HUES64 (cell line): ENCODE data around the gene PPP1R11.
A peak's percentile ranks its signal among the peaks of the same experiment; 100 is the strongest.

ENCODE experiments used
- H3K27ac ChIP-seq: 2 replicates; pipeline ENCODE4 v1.7.0; 2013; ENCODE audit warnings: low read depth, low read length, inconsistent platforms
- H3K27me3 ChIP-seq: 2 replicates; pipeline ENCODE4 v1.6.1; 2013; ENCODE audit warnings: mild to moderate bottlenecking, low read length; ENCODE audit not compliant: insufficient read depth
- H3K36me3 ChIP-seq: 2 replicates; pipeline ENCODE4 v1.6.1; 2013; ENCODE audit warnings: mild to moderate bottlenecking, low read length; ENCODE audit not compliant: insufficient read depth
- H3K4me1 ChIP-seq: 2 replicates; pipeline ENCODE4 v1.6.1; 2013; ENCODE audit warnings: mild to moderate bottlenecking, low read length, moderate library complexity; ENCODE audit not compliant: insufficient read depth
- H3K4me3 ChIP-seq: 2 replicates; pipeline ENCODE4 v1.5.1; 2013; ENCODE audit warnings: mild to moderate bottlenecking, low read length, moderate library complexity
- H3K9ac ChIP-seq: 2 replicates; pipeline ENCODE4 v1.6.1; 2013; ENCODE audit warnings: mild to moderate bottlenecking, low read depth, low read length
- H3K9me3 ChIP-seq: 2 replicates; pipeline ENCODE4 v1.6.1; 2013; ENCODE audit warnings: low read depth, low read length; ENCODE audit not compliant: insufficient read depth
- WGBS: fragments of 150-250, 120-280 bp; methylation state at CpG from one replicate; pipeline ENCODE4 v1.1.7; 2013; ENCODE audit warnings: missing lambda C conversion rate; 5-methylcytosine and 5-hydroxymethylcytosine counted together

Gene PPP1R11

DNA sequence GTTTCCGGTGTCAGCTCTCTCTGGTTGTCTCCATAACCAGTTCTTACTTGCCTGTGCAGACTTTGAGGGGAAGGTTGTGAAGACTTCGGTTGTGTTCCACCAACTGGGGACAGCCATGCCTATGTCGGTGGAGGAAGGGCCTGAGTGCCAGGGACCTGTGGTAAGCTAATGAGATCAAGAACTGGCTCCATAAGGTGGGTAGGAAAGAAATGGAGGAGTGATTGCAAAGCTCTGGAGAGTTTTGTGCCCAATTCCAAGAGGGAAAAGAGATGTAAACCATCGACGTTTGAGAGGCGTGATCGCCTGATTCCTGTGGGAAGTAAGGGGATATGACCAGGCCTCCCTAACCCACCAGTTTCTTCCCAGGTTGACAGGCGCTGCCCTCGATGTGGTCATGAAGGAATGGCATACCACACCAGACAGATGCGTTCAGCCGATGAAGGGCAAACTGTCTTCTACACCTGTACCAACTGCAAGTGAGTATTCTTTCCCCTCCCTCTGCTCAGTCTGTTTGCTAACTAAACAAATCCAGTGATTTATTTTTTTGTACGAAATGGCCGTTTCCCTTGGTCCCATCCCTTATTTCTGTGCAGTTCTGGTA, 5.0 kb upstream of the PPP1R11 start:
- 61% methylated on average over 12 of the region's 13 CpGs for WGBS
- H3K27ac ChIP-seq = no peak overlapping the region
- H3K4me3 ChIP-seq = peak overlapping the region; percentile 89
- H3K36me3 ChIP-seq = peaks cover 15% of the 10 kb centered on the region
- H3K27me3 ChIP-seq = no peaks in the 10 kb centered on the region
- H3K4me1 ChIP-seq = peaks cover 3% of the 10 kb centered on the region; the same call in 1 of the 2 replicates
- H3K9me3 ChIP-seq = no peaks in the 10 kb centered on the region
- H3K9ac ChIP-seq = peak overlapping the region; percentile 77

GRCh38 chr6:30062471-30063178, 4.4 kb upstream of the PPP1R11 start:
- Histone ChIP-seq H3K27ac (no peak overlapping the region), H3K36me3 (peaks cover 15% of the 10 kb centered on the region), H3K4me3 (0 out of 2 replicates have a peak overlapping the region, but pooled peaks have one; percentile 89), H3K9me3 (no peaks in the 10 kb centered on the region), H3K27me3 (no peaks in the 10 kb centered on the region), H3K4me1 (peaks cover 4% of the 10 kb centered on the region; the same call in 1 of the 2 replicates), H3K9ac (no peak overlapping the region)
- 97% methylated on average over 4 of the region's 7 CpGs for WGBS

DNA sequence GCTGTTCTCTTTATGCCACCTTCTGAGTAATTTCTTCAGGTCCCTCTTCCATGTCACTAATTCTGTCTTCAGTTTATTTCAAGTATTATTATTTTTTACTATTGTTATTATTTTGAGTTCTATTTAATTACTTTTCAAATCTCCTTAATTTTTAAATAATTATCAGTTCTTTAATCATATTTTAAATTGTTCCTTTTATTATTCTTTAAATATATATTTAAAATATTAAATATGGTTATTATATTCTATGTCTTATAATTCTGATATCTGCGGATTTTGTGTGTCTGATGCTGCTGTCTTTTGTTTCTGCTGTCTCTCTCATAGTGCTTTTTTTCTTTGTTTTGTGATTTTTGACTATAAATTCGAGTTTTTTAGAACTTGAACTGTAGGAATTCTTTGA, 3.7 kb upstream of the PPP1R11 start:
- no peaks in the 10 kb centered on the region for H3K27me3 ChIP-seq
- peaks cover 7% of the 10 kb centered on the region; the same call in 1 of the 2 replicates for H3K4me1 ChIP-seq

GRCh38 chr6:30066082-30066481, 916 bp upstream of the PPP1R11 start:
- H3K4me1 ChIP-seq = peaks cover 4% of the 10 kb centered on the region; the same call in 1 of the 2 replicates
- peaks cover 15% of the 10 kb centered on the region for H3K36me3 ChIP-seq
- 56% methylated on average over 4 of the region's 4 CpGs for WGBS
- H3K4me3 ChIP-seq = peak overlapping the region; percentile 78
- H3K9ac ChIP-seq = peak overlapping the region; percentile 66
- no peaks in the 10 kb centered on the region for H3K9me3 ChIP-seq
- H3K27ac ChIP-seq = peak overlapping the region; percentile 79
- H3K27me3 ChIP-seq = peaks cover 13% of the 10 kb centered on the region

More for the DNA sequence above, 3.7 kb upstream of the PPP1R11 start:
- Histone ChIP-seq H3K4me3 (no peak overlapping the region), H3K27ac (no peak overlapping the region), H3K36me3 (peaks cover 15% of the 10 kb centered on the region), H3K9ac (no peak overlapping the region), H3K9me3 (no peaks in the 10 kb centered on the region)
- 85% methylated on average over 2 of the region's 2 CpGs for WGBS

- Histone ChIP-seq H3K27me3 (peaks cover 28% of the 10 kb centered on the region), H3K27ac (peak overlapping the region; percentile 21; the same call in 1 of the 2 replicates), H3K9me3 (no peaks in the 10 kb centered on the region), H3K4me3 (peak overlapping the region; percentile 78), H3K9ac (peak overlapping the region; percentile 42), H3K36me3 (peaks cover 15% of the 10 kb centered on the region), H3K4me1 (peaks cover 4% of the 10 kb centered on the region; the same call in 1 of the 2 replicates)
- WGBS = 18% methylated on average over 8 of the region's 8 CpGs
These were observed 602 bp downstream of the PPP1R11 start for GRCh38 chr6:30067460-30068139.

GRCh38 chr6:30071081-30071818, 4.3 kb downstream of the PPP1R11 start:
- no peak overlapping the region for H3K9ac ChIP-seq
- no peaks in the 10 kb centered on the region for H3K36me3 ChIP-seq
- peaks cover 9% of the 10 kb centered on the region; the same call in 1 of the 2 replicates for H3K4me1 ChIP-seq
- H3K9me3 ChIP-seq = no peaks in the 10 kb centered on the region
- H3K4me3 ChIP-seq = peak overlapping the region; percentile 41
- H3K27ac ChIP-seq = no peak overlapping the region
- WGBS = 9% methylated on average over 68 of the region's 68 CpGs
- H3K27me3 ChIP-seq = peaks cover 64% of the 10 kb centered on the region

GRCh38 chr6:30071858-30072257, 4.9 kb downstream of the PPP1R11 start:
- no peak overlapping the region for H3K9ac ChIP-seq
- WGBS = 34% methylated on average over 3 of the region's 3 CpGs

DNA sequence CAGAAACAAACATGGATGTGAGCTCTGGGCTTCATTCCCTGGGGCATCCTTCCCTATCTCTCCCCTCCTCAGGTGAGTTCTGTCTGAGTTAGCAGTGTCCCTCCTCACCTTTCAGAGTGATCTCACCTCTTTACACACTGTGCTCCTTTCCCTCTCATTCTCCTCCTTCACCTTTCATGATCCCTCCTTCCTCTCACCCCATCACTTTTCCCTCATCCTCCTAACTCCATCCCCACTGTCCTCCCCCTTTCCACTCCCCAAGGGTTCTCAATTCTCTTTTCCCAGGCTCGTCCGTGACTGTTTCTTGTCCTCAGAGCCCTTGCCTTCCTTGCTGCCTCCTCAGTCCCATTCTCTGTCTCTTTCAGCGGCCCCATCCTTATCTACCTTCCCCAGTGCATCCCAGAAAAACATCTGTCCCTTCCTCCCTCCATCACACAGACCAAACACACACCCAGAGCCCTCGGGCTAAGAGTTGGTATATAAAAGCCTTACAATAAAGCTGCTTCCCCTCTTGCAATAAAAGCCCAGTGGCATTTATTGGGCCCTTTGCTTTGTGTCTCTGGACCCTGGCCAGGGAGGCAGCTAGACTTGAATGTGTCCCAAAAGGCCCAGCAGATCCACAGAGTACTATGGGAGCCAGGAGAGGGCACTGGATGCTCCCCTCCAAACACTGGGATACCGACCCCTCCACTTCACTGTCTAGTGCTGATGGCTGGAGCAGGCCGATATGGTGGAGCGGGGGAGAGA, 6.7 kb downstream of the PPP1R11 start:
- WGBS = 51% methylated on average over 4 of the region's 7 CpGs
- peaks cover 88% of the 10 kb centered on the region for H3K27me3 ChIP-seq
- no peak overlapping the region for H3K27ac ChIP-seq
- 0 out of 2 replicates have a peak, but pooled peaks cover 5% of the 10 kb centered on the region for H3K4me1 ChIP-seq
- no peaks in the 10 kb centered on the region for H3K9me3 ChIP-seq
- H3K36me3 ChIP-seq = no peaks in the 10 kb centered on the region
- peak overlapping the region; percentile 59 for H3K4me3 ChIP-seq
- no peak overlapping the region for H3K9ac ChIP-seq

More at GRCh38 chr6:30071858-30072257, 4.9 kb downstream of the PPP1R11 start:
- Histone ChIP-seq H3K36me3 (no peaks in the 10 kb centered on the region), H3K4me3 (peak overlapping the region; percentile 41), H3K27ac (no peak overlapping the region), H3K4me1 (peaks cover 9% of the 10 kb centered on the region; the same call in 1 of the 2 replicates), H3K9me3 (no peaks in the 10 kb centered on the region), H3K27me3 (peaks cover 70% of the 10 kb centered on the region)

GRCh38 chr6:30074331-30075093, 7.5 kb downstream of the PPP1R11 start:
- no peak overlapping the region for H3K27ac ChIP-seq
- peaks cover 97% of the 10 kb centered on the region for H3K27me3 ChIP-seq
- under 1% methylated on average over 37 of the region's 37 CpGs for WGBS
- no peak overlapping the region for H3K9ac ChIP-seq
- no peaks in the 10 kb centered on the region for H3K9me3 ChIP-seq
- 0 out of 2 replicates have a peak, but pooled peaks cover 5% of the 10 kb centered on the region for H3K4me1 ChIP-seq
- H3K4me3 ChIP-seq = peak overlapping the region; percentile 59
- H3K36me3 ChIP-seq = no peaks in the 10 kb centered on the region
